Esophagus squamous epithelium (tissue), 5 donors: ENCODE data around the gene CHST11. TPM values are rescaled to one million over a fixed set of nuclear protein-coding genes. Genes with fewer than 3 reads are reported as not detected.

ENCODE experiments used
- DNase-seq: peaks from one replicate; lab custom pipeline; 2025; lab: John Stamatoyannopoulos, UW
- H3K27ac ChIP-seq, 4 donors: fragments of 200-600 bp; sonication (generic); one replicate each; pipeline ENCODE4 v1.5.1; 2016 to 2019; ENCODE audit warnings: mild to moderate bottlenecking in 1 of 4
- H3K27me3 ChIP-seq, 4 donors: fragments of 200-600 bp; sonication (generic); 1 replicate in 3 of 4; 2 replicates in 1 of 4; pipeline versions ENCODE4 v1.5.1 to v1.6.0; 2017 to 2021; ENCODE audit warnings: antibody characterized with exemption in 1 of 4
- H3K36me3 ChIP-seq, 3 donors: fragments of 200-600 bp; sonication (generic); one replicate each; pipeline ENCODE4 v1.5.1; 2016 to 2019
- H3K4me1 ChIP-seq, 3 donors: fragments of 200-600 bp; sonication (generic); one replicate each; pipeline ENCODE4 v1.5.1; 2017 to 2019
- H3K4me3 ChIP-seq, 4 donors: fragments of 200-600 bp; sonication (generic); 1 replicate in 3 of 4; 2 replicates in 1 of 4; pipeline ENCODE4 v1.5.1; 2016 to 2019; ENCODE audit warnings: mild to moderate bottlenecking in 2 of 4, moderate library complexity in 1 of 4
- H3K9me3 ChIP-seq, 3 donors: fragments of 200-600 bp; sonication (generic); one replicate each; pipeline ENCODE4 v1.5.1; 2016 to 2019
- CTCF ChIP-seq, 6 experiments: fragments of 450-650 bp in 4 of 6; fragments of 200-600 bp in 2 of 6; sonication (generic) in 2 of 6; IDR thresholded peaks; one replicate each; pipeline ENCODE4 v1.5.1; 2016 to 2019; ENCODE audit warnings: antibody characterized with exemption in 6 of 6, mild to moderate bottlenecking in 4 of 6, moderate library complexity in 4 of 6
- POLR2A ChIP-seq, 4 donors: fragments of 450-650 bp; IDR thresholded peaks; one replicate each; pipeline ENCODE4 v1.6.1; 2017; ENCODE audit warnings: antibody characterized with exemption in 4 of 4, mild to moderate bottlenecking in 4 of 4, moderate library complexity in 3 of 4
- WGBS, 2 donors: methylation state at CpG; one replicate each; pipeline ENCODE4 v1.1.5; 2018; 5-methylcytosine and 5-hydroxymethylcytosine counted together
- intact Hi-C: fragments of 100-400 bp; cut with DNase I; formaldehyde crosslinking; loops from one replicate; pipeline ENCODE4 v1.15.0; 2022
- total RNA-seq, 4 donors: library from RNA; depleted of rRNA; stranded (reverse); fragments of >200 nt; gene quantifications; one replicate each; pipeline ENCODE4 v1.1.0, GENCODE V29; 2016
- donor health status: DM: yes; HTN: yes; CAD: no.

The CHST11 gene
- total RNA-seq, 4 donors from 2014 or later = 6.3 to 12.6 (median 10.3) TPM

- Histone ChIP-seq H3K36me3 (no peaks in the 10 kb centered on the region), H3K27ac (no peak overlapping the region), H3K27me3 (no peaks in the 10 kb centered on the region), H3K9me3 (no peaks in the 10 kb centered on the region), H3K4me1 (peaks cover 0 to 25% (median 10%) of the 10 kb centered on the region in 3 donors), H3K4me3 (no peak overlapping the region)
- TF ChIP-seq CTCF (IDR thresholded peaks at IDR 0.05) (no peak), POLR2A (IDR thresholded peaks at IDR 0.05) (no peak)
- WGBS, 2 donors = 60% methylated on average over 1 of the region's 1 CpG; no CpG with 5 or more reads in 1 of the 2 donors
- no peak for DNase-seq
- intact Hi-C loops = no loop called here
Measured at GRCh38 chr12:104452087-104452486, 4.7 kb upstream of the CHST11 start.

GRCh38 chr12:104453133-104453532 lies 3.6 kb upstream of the CHST11 start:
- H3K4me1 ChIP-seq = peaks cover 0 to 35% (median 10%) of the 10 kb centered on the region in 3 donors
- WGBS, 2 donors = 90 to 95% methylated on average over 2 of the region's 2 CpGs
- no peaks in the 10 kb centered on the region for H3K9me3 ChIP-seq
- no peak overlapping the region for H3K4me3 ChIP-seq
- DNase-seq = no peak
- TF ChIP-seq POLR2A (IDR thresholded peaks at IDR 0.05) (no peak), CTCF (IDR thresholded peaks at IDR 0.05) (no peak)
- no peaks in the 10 kb centered on the region for H3K36me3 ChIP-seq
- H3K27me3 ChIP-seq = no peaks in the 10 kb centered on the region
- intact Hi-C loops = no loop called here
- no peak overlapping the region for H3K27ac ChIP-seq

GRCh38 chr12:104454997-104455396 lies 1.8 kb upstream of the CHST11 start:
- Histone ChIP-seq H3K9me3 (no peaks in the 10 kb centered on the region), H3K27ac (no peak overlapping the region), H3K4me3 (no peak overlapping the region), H3K27me3 (no peaks in the 10 kb centered on the region), H3K36me3 (no peaks in the 10 kb centered on the region), H3K4me1 (peaks cover 0 to 54% (median 14%) of the 10 kb centered on the region in 3 donors)
- intact Hi-C loops = no loop called here
- no peak for DNase-seq
- WGBS, 2 donors = 44 to 100% methylated on average over 1 of the region's 1 CpG
- TF ChIP-seq POLR2A (IDR thresholded peaks at IDR 0.05) (no peak), CTCF (IDR thresholded peaks at IDR 0.05) (no peak)

GRCh38 chr12:104455578-104456416 lies 951 bp upstream of the CHST11 start:
- Histone ChIP-seq H3K4me1 (peaks cover 0 to 62% (median 14%) of the 10 kb centered on the region in 3 donors), H3K36me3 (no peaks in the 10 kb centered on the region), H3K27me3 (no peaks in the 10 kb centered on the region), H3K9me3 (no peaks in the 10 kb centered on the region), H3K27ac (peak overlapping the region; percentile 65 to 92 (median 80)), H3K4me3 (peak overlapping the region; percentile 62 to 91 (median 74))
- TF ChIP-seq CTCF (IDR thresholded peaks at IDR 0.05) (no peak), POLR2A (IDR thresholded peaks at IDR 0.05) (no peak)
- intact Hi-C loops = no loop called here
- no peak for DNase-seq
- WGBS, 2 donors = 32 to 33% methylated on average over 5 to 7 of the region's 9 CpGs
